T-helper 2 cell treated with Interferon-gamma antibody and Interleukin-4, amounts not matched to agents 100 ng/mL and 5 ng/mL, for 36 hours (primary cell): ENCODE results near the gene ARSJ. TPM values are rescaled to one million over a fixed set of nuclear protein-coding genes. Genes with fewer than 3 reads are reported as not detected.

Experiments used
- intact Hi-C: fragments of 100-400 bp; cut with micrococcal nuclease; formaldehyde crosslinking; loops from one replicate; pipeline ENCODE4 v1.15.1; 2023
- total RNA-seq: library from RNA; stranded (reverse); gene quantifications from 2 replicates; pipeline ENCODE4 v1.2.3, GENCODE V29; 2022

The ARSJ gene
- total RNA-seq, 1 donor from 2014 or later: not detected

DNA sequence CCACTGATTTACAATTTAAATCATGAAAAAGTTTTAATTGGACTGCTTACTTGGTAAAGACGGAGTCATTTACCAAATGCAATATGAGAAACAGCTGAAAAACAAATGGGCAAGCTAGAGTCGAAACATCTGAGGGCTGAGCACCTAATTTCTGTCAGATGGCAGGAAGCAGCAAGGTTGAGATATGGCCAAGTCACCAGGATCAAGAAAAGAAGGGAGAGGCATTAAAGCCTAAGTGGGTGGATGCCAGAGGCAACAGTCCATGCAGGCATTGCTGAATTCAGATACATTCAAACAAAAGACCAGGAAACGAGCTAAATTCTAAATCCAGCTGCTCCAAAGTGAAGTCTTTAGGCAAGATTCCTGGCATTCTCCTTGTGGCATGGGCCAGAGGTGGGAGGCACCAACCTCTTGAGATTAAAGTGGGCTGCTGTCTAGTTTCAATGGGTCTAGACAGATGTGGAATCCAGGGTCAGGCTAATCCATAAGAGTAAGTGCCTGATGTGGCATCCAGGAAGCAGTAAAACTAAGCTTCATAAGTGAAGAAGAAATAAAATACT lies 8.0 kb upstream of the ARSJ start:
- intact Hi-C loops: no loop called here

DNA sequence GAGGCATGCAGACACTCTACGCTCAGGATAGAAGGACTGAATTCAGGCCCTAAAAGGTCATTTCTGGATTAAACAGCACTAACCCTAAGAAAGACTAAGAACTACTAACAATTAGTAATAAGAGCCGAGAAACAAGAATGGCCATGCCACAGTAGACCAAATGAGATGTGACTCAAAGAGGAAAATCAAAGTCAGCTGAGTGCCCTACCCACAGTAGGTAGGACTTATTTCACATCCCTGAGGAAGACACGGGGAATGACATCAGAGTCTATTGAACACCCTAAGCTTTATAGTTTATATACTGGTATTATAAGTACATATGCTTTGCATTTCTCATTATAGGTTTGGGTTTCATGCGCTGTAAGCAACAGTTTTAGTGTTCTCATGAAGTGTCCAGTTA lies 2.7 kb upstream of the ARSJ start:
- intact Hi-C loops: no loop called here

- intact Hi-C loops: no loop called here
Observed at GRCh38 chr4:113981591-113981990, 2.1 kb upstream of the ARSJ start.

- intact Hi-C loops: no loop called here
Observed at GRCh38 chr4:113979905-113980615, 613 bp upstream of the ARSJ start.

GRCh38 chr4:113978561-113979147 lies 793 bp downstream of the ARSJ start:
- intact Hi-C loops: no loop called here

- intact Hi-C loops: no loop called here
Observed at GRCh38 chr4:113978105-113978504, 1.3 kb downstream of the ARSJ start.

DNA sequence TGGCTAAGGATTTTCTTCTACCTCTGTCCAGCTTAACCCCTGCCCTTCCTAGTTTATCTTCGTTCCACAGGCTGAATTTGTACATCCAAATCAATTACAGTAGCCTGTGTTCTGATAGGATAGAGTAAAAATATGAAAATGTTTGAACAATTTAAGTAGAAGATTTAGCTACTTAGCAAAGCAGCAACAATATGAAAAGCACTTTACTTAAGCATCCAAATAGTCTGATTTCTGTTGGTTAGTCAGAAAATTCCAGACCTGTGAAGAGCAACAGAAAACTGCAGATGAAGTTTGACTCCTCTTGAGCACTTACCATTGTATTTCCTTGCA lies 2.0 kb downstream of the ARSJ start:
- intact Hi-C loops: no loop called here

GRCh38 chr4:113976741-113977525 lies 2.5 kb downstream of the ARSJ start:
- intact Hi-C loops: no loop called here

DNA sequence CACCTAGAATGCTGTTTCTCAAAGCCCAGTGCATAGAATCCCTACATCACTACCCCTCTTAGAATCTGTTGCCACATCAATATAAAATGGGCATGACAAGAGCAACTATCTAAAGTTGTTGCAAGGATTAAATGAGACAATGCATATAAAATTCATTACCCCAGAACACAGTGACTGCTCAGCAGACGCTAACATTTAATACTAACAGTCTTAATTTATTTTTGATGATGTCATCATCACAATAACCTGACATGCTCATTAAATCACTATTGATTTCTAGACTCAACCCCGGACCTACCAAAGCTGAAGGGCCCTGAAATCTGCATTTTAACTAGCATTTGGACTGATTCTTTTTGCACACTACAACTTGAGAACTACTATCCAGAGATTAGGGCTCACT lies 3.9 kb downstream of the ARSJ start:
- intact Hi-C loops: no loop called here

- intact Hi-C loops: no loop called here
Observed at GRCh38 chr4:113974467-113974866, 5.0 kb downstream of the ARSJ start.

- intact Hi-C loops: no loop called here
Observed at GRCh38 chr4:113973345-113973744, 6.1 kb downstream of the ARSJ start.

GRCh38 chr4:113972781-113973180 lies 6.7 kb downstream of the ARSJ start:
- intact Hi-C loops: no loop called here

GRCh38 chr4:113971706-113972360 lies 7.6 kb downstream of the ARSJ start:
- intact Hi-C loops: no loop called here

- intact Hi-C loops: no loop called here
Observed at GRCh38 chr4:113969709-113970334, 9.6 kb downstream of the ARSJ start.

DNA sequence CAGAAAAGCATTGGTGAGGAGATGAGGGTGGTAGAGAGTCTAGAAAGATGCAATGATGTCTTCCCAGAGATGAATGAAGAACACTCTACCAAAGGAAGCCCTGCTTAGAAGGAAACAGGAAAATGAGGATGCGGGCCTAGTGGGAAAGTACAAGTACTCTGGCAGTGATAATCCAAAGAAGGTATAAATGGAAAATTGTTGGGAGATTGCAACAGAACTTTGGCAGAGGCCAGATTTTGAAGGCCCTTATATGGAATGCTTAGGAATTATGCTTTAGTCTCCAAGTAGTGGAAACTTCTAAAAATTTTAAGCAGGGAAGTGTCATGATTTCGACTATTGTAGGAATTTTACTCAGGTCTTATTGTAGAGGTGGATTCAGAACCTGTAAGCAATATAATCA lies 11.0 kb downstream of the ARSJ start:
- intact Hi-C loops: no loop called here

- intact Hi-C loops: no loop called here
Observed at GRCh38 chr4:113967687-113968086, 11.8 kb downstream of the ARSJ start.

DNA sequence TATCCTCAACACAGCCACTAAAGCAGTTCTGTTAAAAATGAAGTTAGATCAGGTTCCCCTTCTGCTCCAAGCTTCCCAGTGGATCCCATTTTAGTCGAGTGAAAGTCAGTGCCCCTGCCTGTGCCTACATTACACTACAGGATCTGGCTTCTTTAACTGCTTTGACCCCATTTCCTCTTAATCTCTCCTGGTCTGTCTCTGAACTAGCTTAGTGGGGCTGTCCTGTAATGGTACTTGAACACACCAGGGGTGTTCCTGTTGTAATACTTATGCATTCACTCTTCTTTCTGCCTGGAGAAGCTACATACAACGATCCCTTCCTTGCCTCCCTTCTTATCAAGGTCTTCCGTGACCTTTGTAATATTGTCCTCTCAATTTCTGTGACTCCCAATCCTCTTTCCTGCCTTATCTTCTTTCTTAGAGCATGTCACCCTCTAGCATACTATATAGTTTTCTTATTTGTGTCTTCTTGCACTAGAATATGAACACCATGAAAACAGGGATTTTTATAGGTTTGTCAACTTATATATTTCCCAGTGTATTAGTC lies 16.7 kb downstream of the ARSJ start:
- intact Hi-C loops: no loop called here

GRCh38 chr4:113962016-113962347 lies 17.5 kb downstream of the ARSJ start:
- intact Hi-C loops: no loop called here

DNA sequence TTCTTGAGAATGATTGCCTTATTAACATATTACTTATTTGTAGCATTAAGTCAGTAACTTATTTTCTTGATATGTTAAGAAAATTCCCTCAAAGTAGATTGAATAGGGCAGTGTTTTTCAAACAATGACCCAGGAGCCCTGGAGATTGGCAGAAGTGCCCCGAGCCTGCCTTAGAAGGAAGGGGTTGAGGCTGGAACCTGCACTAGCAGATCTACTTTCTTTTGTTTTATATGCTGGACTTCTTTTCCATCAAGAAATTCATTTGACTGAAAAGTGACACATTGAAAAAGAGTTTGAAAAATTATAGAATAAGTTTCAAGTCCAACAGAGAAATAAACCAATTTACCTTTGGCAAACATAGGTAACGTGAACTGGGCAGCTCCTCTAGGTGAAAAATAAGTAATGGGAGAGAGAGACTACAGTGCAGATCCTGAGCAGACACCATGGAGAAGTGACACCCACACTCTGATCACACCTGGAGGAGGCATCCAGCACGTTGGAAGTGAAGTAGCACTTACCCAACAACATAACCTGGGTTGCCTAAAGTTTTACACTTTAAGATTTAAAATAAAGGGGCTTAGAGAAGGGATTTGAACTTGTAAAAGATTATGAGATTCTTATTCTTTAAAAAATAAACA lies 18.6 kb downstream of the ARSJ start:
- intact Hi-C loops: no loop called here

GRCh38 chr4:113959539-113959937 lies 19.9 kb downstream of the ARSJ start:
- intact Hi-C loops: loop anchor here (10.0 kb wide), 1 partner anchor 735 kb away; no protein-coding TSS in a partner anchor
